A549 (cell line): ENCODE data around the gene THUMPD2.

Experiments
- EP300 ChIP-seq, 2 experiments: fragments of >200 bp; sonication (Bioruptor Twin); formaldehyde crosslinking; IDR thresholded peaks; 2 replicates in 1 of 2; 3 replicates in 1 of 2; pipeline ENCODE4 v1.6.1; 2016 to 2017
- POLR2A ChIP-seq: IDR thresholded peaks from 2 replicates; pipeline ENCODE4 v1.6.1; 2012; ENCODE audit warnings: mild to moderate bottlenecking, low read length
- RAD21 ChIP-seq, 2 experiments: fragments of >200 bp in 1 of 2; sonication (Bioruptor Twin) in 1 of 2; formaldehyde crosslinking in 1 of 2; IDR thresholded peaks in 1 of 2; conservative IDR thresholded peaks in 1 of 2; 2 replicates in 1 of 2; 3 replicates in 1 of 2; pipeline ENCODE4 v1.6.1; 2012 to 2018; ENCODE audit warnings: inconsistent platforms in 1 of 2
- SREBF2 ChIP-seq: fragments of 450-650 bp; IDR thresholded peaks from 2 replicates; pipeline ENCODE4 v1.6.1; 2014; ENCODE audit warnings: mild to moderate bottlenecking, moderate library complexity
- TF ChIP-seq, protein P1 (sequence below): fragments of >200 bp; sonication (Bioruptor Twin); formaldehyde crosslinking; IDR thresholded peaks from 3 replicates; pipeline ENCODE4 v1.6.1; 2016
- TF ChIP-seq, protein P2 (sequence below): fragments of >200 bp; sonication (Bioruptor Twin); formaldehyde crosslinking; IDR thresholded peaks from 3 replicates; pipeline ENCODE4 v1.5.1; 2016

GRCh38 chr2:39800752-39801151 is 21.7 kb upstream of the THUMPD2 start:
- no peak for TF ChIP-seq SREBF2
- TF ChIP-seq, protein P1, sequence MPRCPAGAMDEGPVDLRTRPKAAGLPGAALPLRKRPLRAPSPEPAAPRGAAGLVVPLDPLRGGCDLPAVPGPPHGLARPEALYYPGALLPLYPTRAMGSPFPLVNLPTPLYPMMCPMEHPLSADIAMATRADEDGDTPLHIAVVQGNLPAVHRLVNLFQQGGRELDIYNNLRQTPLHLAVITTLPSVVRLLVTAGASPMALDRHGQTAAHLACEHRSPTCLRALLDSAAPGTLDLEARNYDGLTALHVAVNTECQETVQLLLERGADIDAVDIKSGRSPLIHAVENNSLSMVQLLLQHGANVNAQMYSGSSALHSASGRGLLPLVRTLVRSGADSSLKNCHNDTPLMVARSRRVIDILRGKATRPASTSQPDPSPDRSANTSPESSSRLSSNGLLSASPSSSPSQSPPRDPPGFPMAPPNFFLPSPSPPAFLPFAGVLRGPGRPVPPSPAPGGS = no peak
- TF ChIP-seq, protein P2, sequence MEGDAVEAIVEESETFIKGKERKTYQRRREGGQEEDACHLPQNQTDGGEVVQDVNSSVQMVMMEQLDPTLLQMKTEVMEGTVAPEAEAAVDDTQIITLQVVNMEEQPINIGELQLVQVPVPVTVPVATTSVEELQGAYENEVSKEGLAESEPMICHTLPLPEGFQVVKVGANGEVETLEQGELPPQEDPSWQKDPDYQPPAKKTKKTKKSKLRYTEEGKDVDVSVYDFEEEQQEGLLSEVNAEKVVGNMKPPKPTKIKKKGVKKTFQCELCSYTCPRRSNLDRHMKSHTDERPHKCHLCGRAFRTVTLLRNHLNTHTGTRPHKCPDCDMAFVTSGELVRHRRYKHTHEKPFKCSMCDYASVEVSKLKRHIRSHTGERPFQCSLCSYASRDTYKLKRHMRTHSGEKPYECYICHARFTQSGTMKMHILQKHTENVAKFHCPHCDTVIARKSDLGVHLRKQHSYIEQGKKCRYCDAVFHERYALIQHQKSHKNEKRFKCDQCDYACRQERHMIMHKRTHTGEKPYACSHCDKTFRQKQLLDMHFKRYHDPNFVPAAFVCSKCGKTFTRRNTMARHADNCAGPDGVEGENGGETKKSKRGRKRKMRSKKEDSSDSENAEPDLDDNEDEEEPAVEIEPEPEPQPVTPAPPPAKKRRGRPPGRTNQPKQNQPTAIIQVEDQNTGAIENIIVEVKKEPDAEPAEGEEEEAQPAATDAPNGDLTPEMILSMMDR = no peak
- no peak for TF ChIP-seq EP300 (IDR thresholded peaks at IDR 0.05)
- TF ChIP-seq RAD21 (conservative IDR thresholded peaks at IDR 0.05 in 1 of 2, IDR thresholded peaks at IDR 0.05 in 1 of 2) = no peak
- no peak for TF ChIP-seq POLR2A
